Measurements from ENCODE around the gene DGAT2. TPM values are rescaled to one million over a fixed set of nuclear protein-coding genes. Genes with fewer than 3 reads are reported as not detected.

Gene DGAT2
- total RNA-seq, 1 experiment from 2014 or later, result 105 TPM

Other genes starting within 250 kb of the DGAT2 start
- gene GDPD5, start 242.8 kb upstream of the DGAT2 start, total RNA-seq (2014; rRNA removed; shearing (Covaris generic)), result 4.6 and 10.8 TPM in 2 replicates
- 721 and 818 TPM in 2 replicates for gene SERPINH1, start 206.5 kb upstream of the DGAT2 start, total RNA-seq (2014; rRNA removed; shearing (Covaris generic))
- gene MAP6, start 99.7 kb upstream of the DGAT2 start, total RNA-seq (2014; rRNA removed; shearing (Covaris generic)), result 1.6 TPM in 1 of 2 replicates, not detected in the other
- gene MOGAT2, start 50.9 kb upstream of the DGAT2 start, total RNA-seq (2014; rRNA removed; shearing (Covaris generic)), result not detected in 2 replicates
- 10.1 and 12.3 TPM in 2 replicates for gene UVRAG, start 46.4 kb downstream of the DGAT2 start, total RNA-seq (2014; rRNA removed; shearing (Covaris generic))

Measured in G401 (cell line).